ENCODE measurements around the gene SSBP1.
"Not testable (repeated sequence)": the region's sequence is repeated elsewhere in the genome, so short reads cannot be mapped to it uniquely, and the experiment has no call there.

SSBP1 gene

GRCh38 chr7:141770083-141770583, 32.0 kb downstream of the SSBP1 start:
- DNase-seq (ENCODE audit: low read depth) = not testable (repeated sequence)

GRCh38 chr7:141776374-141776773, 38.2 kb downstream of the SSBP1 start, which contains the start of gene TAS2R4:
TAS2R4 (plus strand) TSS chr7:141776674; CDS start chr7:141778489, 1,815 bp downstream.
- no peak for DNase-seq (ENCODE audit: low read depth)

DNA sequence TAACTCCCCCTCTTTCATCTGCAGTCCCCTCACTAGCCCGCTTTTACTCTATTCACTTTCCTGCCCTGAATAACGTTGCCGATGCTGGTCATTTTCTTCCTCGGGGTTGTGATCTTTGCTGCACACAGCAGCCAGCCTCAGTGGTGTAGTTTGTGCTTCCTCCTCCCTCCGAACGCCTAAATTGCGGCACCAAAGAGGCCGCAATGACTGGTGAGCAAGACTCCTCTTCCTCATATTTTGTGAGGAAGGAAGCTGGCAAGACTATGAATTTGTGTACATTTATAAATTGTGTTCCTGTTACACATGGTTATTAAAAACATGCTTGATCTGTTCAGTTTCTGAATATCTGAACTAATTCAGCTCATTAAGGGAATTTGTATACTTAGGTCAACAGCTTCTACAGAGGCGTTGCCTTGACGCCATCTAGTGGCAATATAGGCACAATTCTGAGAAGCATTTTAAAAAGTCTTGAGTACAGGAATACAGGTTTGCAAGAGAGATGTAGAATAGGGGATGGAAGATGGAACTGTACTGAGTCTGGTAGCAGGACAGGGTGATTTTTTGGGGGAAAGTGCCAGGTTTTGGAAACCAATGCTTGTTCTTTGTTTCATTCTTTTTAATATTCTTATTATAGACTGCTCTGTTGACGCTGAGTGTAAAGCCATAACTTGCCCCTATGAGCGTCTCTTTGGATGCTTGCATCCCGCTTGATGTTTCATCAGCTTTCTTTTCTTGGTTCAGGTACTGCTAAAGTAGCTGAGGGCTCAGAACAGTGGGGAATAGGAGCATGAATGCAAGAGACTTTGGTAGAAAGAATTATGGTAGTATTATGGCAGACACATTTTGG, 47.8 kb downstream of the SSBP1 start:
- DNase-seq (ENCODE audit: low read depth) = no peak

GRCh38 chr7:141788296-141788695, 50.1 kb downstream of the SSBP1 start:
- no peak for DNase-seq (ENCODE audit: low read depth)

DNA sequence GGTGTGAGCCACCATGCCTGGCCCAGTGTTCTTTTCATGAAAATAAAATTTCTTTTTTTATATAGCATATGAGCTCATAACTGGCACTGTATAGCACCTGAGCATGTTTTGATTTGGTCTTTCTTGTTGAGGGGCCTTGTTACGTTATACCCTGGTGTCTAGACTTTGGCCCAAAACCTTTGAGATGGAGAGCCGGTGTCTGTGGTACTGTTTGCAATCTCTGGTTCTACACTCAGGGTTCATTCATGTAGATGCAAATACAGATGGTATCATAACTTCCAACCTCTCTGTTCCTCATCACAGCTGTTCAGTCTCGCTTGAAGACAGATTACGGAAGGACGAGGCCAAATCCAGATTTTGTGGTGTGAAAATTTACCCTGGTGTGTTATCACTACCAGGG, 51.8 kb downstream of the SSBP1 start, which contains the start of gene TAS2R5:
Gene TAS2R5, plus strand, starts transcription at position 301 of the 400 bp plus-strand sequence. CDS start 145 bp downstream, outside the sequence.
- no peak for DNase-seq (ENCODE audit: low read depth)

DNA sequence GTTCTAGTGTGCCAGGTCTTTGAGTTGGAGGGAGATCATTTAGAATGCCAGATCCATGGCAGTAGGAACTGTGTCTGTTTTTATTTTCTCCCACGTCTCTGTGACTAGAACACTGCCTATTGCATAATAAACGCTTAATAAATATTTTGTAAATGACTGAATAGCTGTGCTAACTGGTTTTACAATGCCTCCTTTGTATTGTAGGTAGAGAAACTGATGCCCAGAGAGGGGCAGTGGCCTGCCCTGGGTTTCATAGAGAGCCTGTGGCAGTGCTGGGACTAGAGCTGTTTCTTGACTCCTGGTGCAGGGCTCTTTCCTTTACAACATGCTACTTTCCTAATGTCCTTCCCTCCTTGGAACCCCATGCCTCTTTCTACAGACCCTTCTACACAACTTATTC, 54.4 kb downstream of the SSBP1 start:
- DNase-seq (ENCODE audit: low read depth) = no peak
